ENCODE data around the gene ATOX1.

GRCh38 chr5:151721812-151722391 is 36.5 kb downstream of the ATOX1 start:
- TF ChIP-seq CTCF (IDR thresholded peaks at IDR 0.05; ENCODE audit: low read depth, low read length, poor library complexity, severe bottlenecking) (no peak), EZH2phosphoT487 (IDR thresholded peaks at IDR 0.05; ENCODE audit: borderline replicate concordance, low read length) (no peak)

Data from DOHH2 (cell line).